ENCODE data around the gene FOXE1. TPM values are rescaled to one million over a fixed set of nuclear protein-coding genes. Genes with fewer than 3 reads are reported as not detected.

FOXE1 gene
- total and polyA plus RNA-seq, 2 of the 13 experiments (the other 11 are each of a cell fraction or from before 2014, with no cell fraction given): not detected

- TF ChIP-seq REXO4 (CRISPR knock-in tag; IDR thresholded peaks at IDR 0.05; ENCODE audit: borderline replicate concordance) (no peak), CHCHD3 (CRISPR knock-in tag; IDR thresholded peaks at IDR 0.05) (no peak), RARA (CRISPR knock-in tag; IDR thresholded peaks at IDR 0.05) (peak; percentile 41; the same call in 1 of the 2 replicates), UBTF (CRISPR knock-in tag; IDR thresholded peaks at IDR 0.05) (peak; percentile 68), ARID5B (CRISPR knock-in tag; IDR thresholded peaks at IDR 0.05) (peak; percentile 51; the same call in 1 of the 2 replicates), RNF2 (conservative IDR thresholded peaks at IDR 0.05; ENCODE audit: low read depth) (no peak), NR2F6 (IDR thresholded peaks at IDR 0.05) (no peak), NR2F6 (CRISPR knock-in tag; IDR thresholded peaks at IDR 0.05) (peak; percentile 16; the same call in 1 of the 2 replicates), CREM (IDR thresholded peaks at IDR 0.05) (no peak), CREM (CRISPR knock-in tag; IDR thresholded peaks at IDR 0.05) (no peak), USF2 (IDR thresholded peaks at IDR 0.05; ENCODE audit: low read depth, low read length) (no peak), USF2 (CRISPR knock-in tag; IDR thresholded peaks at IDR 0.05; ENCODE audit: borderline replicate concordance) (no peak), POLR2A (IDR thresholded peaks at IDR 0.05; ENCODE audit: insufficient read depth in 1 of 2, low read depth in 2 of 2, low read length in 2 of 2) (no peak)
Observed at GRCh38 chr9:97830884-97831829, 21.9 kb upstream of the FOXE1 start (continued).
